H1 (cell line): ENCODE measurements around the gene NKX2-4. TPM values are rescaled to one million over a fixed set of nuclear protein-coding genes. Genes with fewer than 3 reads are reported as not detected.

Source experiments
- CTCF ChIA-PET: fragments of 300-600 bp; sonication (Branson Sonifier 250); formaldehyde crosslinking; loops from one replicate; lab custom pipeline; 2021; ENCODE audit not compliant: partially characterized antibody; lab: Charles Lee
- POLR2A ChIA-PET: fragments of 300-600 bp; sonication (Branson Sonifier 250); formaldehyde crosslinking; loops from one replicate; lab custom pipeline; 2021; ENCODE audit warnings: inconsistent platforms; ENCODE audit not compliant: partially characterized antibody; lab: Charles Lee
- DNase-seq, 2 experiments: peaks; one replicate each; pipeline versions ENCODE4 v3.0.0 to v3.0.0-alpha.2; 2010 to 2022; ENCODE audit warnings: low spot score in 2 of 2, low read depth in 1 of 2, mixed read lengths in 1 of 2
- FAIRE-seq: peaks from 2 replicates; lab custom pipeline; 2011; peaks lifted over from hg19 to GRCh38; lab: Jason Lieb, UNC
- H2AFZ ChIP-seq: 2 replicates; pipeline ENCODE4 v1.8.1; 2012; ENCODE audit warnings: low read length, inconsistent platforms
- H2AK5ac ChIP-seq: 2 replicates; pipeline ENCODE4 v1.6.1; 2013; ENCODE audit warnings: low read depth, low read length
- H2BK120ac ChIP-seq: replicated peaks from 2 replicates; pipeline ENCODE3; 2013; ENCODE audit warnings: low read depth, low read length, inconsistent platforms
- H2BK12ac ChIP-seq: 2 replicates; pipeline ENCODE4 v1.6.1; 2013; ENCODE audit warnings: low read depth, low read length
- H2BK15ac ChIP-seq: 2 replicates; pipeline ENCODE4 v1.6.1; 2013; ENCODE audit warnings: low read length
- H2BK20ac ChIP-seq: 2 replicates; pipeline ENCODE4 v1.6.1; 2013; ENCODE audit warnings: low read length
- H2BK5ac ChIP-seq: 2 replicates; pipeline ENCODE4 v1.6.1; 2013; ENCODE audit warnings: low read depth, low read length
- H3K14ac ChIP-seq: 2 replicates; pipeline ENCODE4 v1.6.1; 2013; ENCODE audit warnings: inconsistent platforms; ENCODE audit not compliant: insufficient read length
- H3K18ac ChIP-seq: 2 replicates; pipeline ENCODE4 v1.6.1; 2013; ENCODE audit warnings: low read length; ENCODE audit errors: extremely low read depth
- H3K23ac ChIP-seq: 2 replicates; pipeline ENCODE4 v1.6.1; 2013; ENCODE audit warnings: inconsistent platforms; ENCODE audit not compliant: insufficient read length
- H3K23me2 ChIP-seq: 2 replicates; pipeline ENCODE4 v1.6.1; 2013; ENCODE audit warnings: low read depth, low read length
- H3K27ac ChIP-seq: 2 replicates; pipeline ENCODE4 v1.6.1; 2011; ENCODE audit warnings: low read depth, low read length, inconsistent platforms
- H3K27me3 ChIP-seq, 4 experiments: replicated peaks in 1 of 4; 1 replicate in 1 of 4; 2 replicates in 3 of 4; pipeline versions ENCODE4 v1.6.1 to v1.8.1; 2011 to 2013; ENCODE audit warnings: low read length in 3 of 4, mild to moderate bottlenecking in 3 of 4, inconsistent platforms in 2 of 4, mixed read lengths in 2 of 4, moderate library complexity in 1 of 4; ENCODE audit not compliant: control insufficient read depth in 3 of 4, insufficient read depth in 3 of 4; ENCODE audit errors: extremely low read depth in 1 of 4
- H3K36me3 ChIP-seq, 4 experiments: 2 replicates each; pipeline versions ENCODE4 v1.6.1 to v1.8.1; 2011 to 2013; ENCODE audit warnings: mild to moderate bottlenecking in 4 of 4, low read length in 3 of 4, moderate library complexity in 2 of 4, control low read depth in 1 of 4, inconsistent platforms in 1 of 4; ENCODE audit not compliant: insufficient read depth in 4 of 4, control insufficient read depth in 2 of 4
- H3K4ac ChIP-seq: replicated peaks from 2 replicates; pipeline ENCODE3; 2013; ENCODE audit warnings: low read length, low read depth, mixed read lengths, inconsistent platforms; ENCODE audit not compliant: insufficient read length
- H3K4me1 ChIP-seq, 4 experiments: replicated peaks in 1 of 4; 1 replicate in 1 of 4; 2 replicates in 3 of 4; pipeline versions ENCODE4 v1.6.1 to v1.8.1; 2011 to 2013; ENCODE audit warnings: low read length in 3 of 4, inconsistent platforms in 2 of 4, mixed read lengths in 1 of 4; ENCODE audit not compliant: insufficient read depth in 4 of 4, control insufficient read depth in 3 of 4
- H3K4me2 ChIP-seq, 2 experiments: 2 replicates each; pipeline versions ENCODE4 v1.6.1 to v1.8.1; 2011 to 2013; ENCODE audit warnings: low read depth in 2 of 2, low read length in 2 of 2, control low read depth in 1 of 2, inconsistent platforms in 1 of 2, mild to moderate bottlenecking in 1 of 2; ENCODE audit not compliant: insufficient read depth in 1 of 2
- H3K4me3 ChIP-seq, 4 experiments: fragments of 200-600, 300-600 bp in 1 of 4; sonication (generic), shearing (Covaris generic), sonication (Bioruptor Twin) in 1 of 4; 2 replicates each; pipeline versions ENCODE4 v1.5.1 to v1.8.1; 2011 to 2016; ENCODE audit warnings: low read length in 4 of 4, low read depth in 3 of 4, control low read depth in 2 of 4, inconsistent platforms in 2 of 4, mild to moderate bottlenecking in 2 of 4, mixed read lengths in 1 of 4, moderate library complexity in 1 of 4; ENCODE audit not compliant: insufficient read depth in 2 of 4; ENCODE audit errors: extremely low read depth in 1 of 4
- H3K56ac ChIP-seq: replicated peaks from 2 replicates; pipeline ENCODE3; 2013; ENCODE audit warnings: low read depth, mild to moderate bottlenecking, mixed read lengths, low read length, inconsistent platforms; ENCODE audit not compliant: insufficient read length
- H3K79me1 ChIP-seq: 2 replicates; pipeline ENCODE4 v1.6.1; 2013; ENCODE audit warnings: low read depth, low read length, control low read depth
- H3K79me2 ChIP-seq, 2 experiments: 2 replicates each; pipeline versions ENCODE4 v1.6.1 to v1.8.1; 2012 to 2013; ENCODE audit warnings: low read length in 2 of 2, mild to moderate bottlenecking in 2 of 2, inconsistent platforms in 1 of 2; ENCODE audit not compliant: insufficient read depth in 2 of 2, control insufficient read depth in 1 of 2
- H3K9ac ChIP-seq, 4 experiments: replicated peaks in 1 of 4; 1 replicate in 1 of 4; 2 replicates in 3 of 4; pipeline versions ENCODE4 v1.6.1 to v1.8.1; 2011 to 2013; ENCODE audit warnings: low read depth in 3 of 4, low read length in 3 of 4, control low read depth in 2 of 4, mild to moderate bottlenecking in 2 of 4, moderate library complexity in 2 of 4, inconsistent platforms in 1 of 4; ENCODE audit errors: extremely low read depth in 1 of 4
- H3K9me3 ChIP-seq, 2 experiments: 2 replicates each; pipeline versions ENCODE4 v1.6.1 to v1.8.1; 2012 to 2013; ENCODE audit warnings: mild to moderate bottlenecking in 2 of 2, moderate library complexity in 2 of 2, control low read depth in 1 of 2, inconsistent platforms in 1 of 2, low read depth in 1 of 2, low read length in 1 of 2, mixed read lengths in 1 of 2; ENCODE audit not compliant: insufficient read depth in 2 of 2
- H4K20me1 ChIP-seq, 2 experiments: replicated peaks in 1 of 2; 2 replicates each; pipeline versions ENCODE3 to v1.8.1; 2011 to 2013; ENCODE audit warnings: inconsistent platforms in 2 of 2, low read length in 2 of 2, mild to moderate bottlenecking in 1 of 2; ENCODE audit not compliant: insufficient read depth in 2 of 2, control insufficient read depth in 1 of 2
- H4K5ac ChIP-seq: 2 replicates; pipeline ENCODE4 v1.6.1; 2013; ENCODE audit warnings: low read length, low read depth, mixed read lengths, inconsistent platforms; ENCODE audit not compliant: insufficient read length
- H4K8ac ChIP-seq: 2 replicates; pipeline ENCODE4 v1.8.0; 2013; ENCODE audit warnings: mild to moderate bottlenecking, moderate library complexity, low read length, inconsistent platforms; ENCODE audit not compliant: insufficient read depth; ENCODE audit errors: extremely low read depth
- H4K91ac ChIP-seq: replicated peaks from 2 replicates; pipeline ENCODE3; 2013; ENCODE audit warnings: low read length, mixed read lengths, inconsistent platforms; ENCODE audit not compliant: insufficient read length
- BCL11A ChIP-seq, 2 experiments: IDR thresholded peaks; one replicate each; pipeline ENCODE4 v1.6.1; 2011; ENCODE audit warnings: low read depth in 2 of 2, low read length in 2 of 2, mild to moderate bottlenecking in 2 of 2
- FOSL1 ChIP-seq: IDR thresholded peaks from 2 replicates; pipeline ENCODE4 v1.6.1; 2011; ENCODE audit warnings: mild to moderate bottlenecking, low read depth, low read length, moderate library complexity; ENCODE audit not compliant: insufficient read depth
- KDM5A ChIP-seq: fragments of 200-600 bp; IDR thresholded peaks from 2 replicates; pipeline ENCODE4 v1.7.1; 2012; ENCODE audit warnings: mild to moderate bottlenecking, low read length, inconsistent platforms, mixed read lengths
- NRF1 ChIP-seq: IDR thresholded peaks from 2 replicates; pipeline ENCODE4 v1.6.1; 2011; ENCODE audit warnings: mild to moderate bottlenecking, low read depth, low read length, improper control_type of control experiment
- POU5F1 ChIP-seq: IDR thresholded peaks from 2 replicates; pipeline ENCODE4 v1.6.1; 2011; ENCODE audit warnings: low read depth, mild to moderate bottlenecking, low read length, moderate library complexity
- RAD21 ChIP-seq, 2 experiments: IDR thresholded peaks in 1 of 2; conservative IDR thresholded peaks in 1 of 2; 2 replicates each; pipeline ENCODE4 v1.6.1; 2011; ENCODE audit warnings: low read depth in 2 of 2, low read length in 2 of 2, improper control_type of control experiment in 1 of 2, inconsistent platforms in 1 of 2, mild to moderate bottlenecking in 1 of 2, moderate library complexity in 1 of 2
- TAF1 ChIP-seq: IDR thresholded peaks from 2 replicates; pipeline ENCODE4 v1.6.1; 2011; ENCODE audit warnings: mild to moderate bottlenecking, low read depth, low read length
- ZNF274 ChIP-seq: IDR thresholded peaks from 2 replicates; pipeline ENCODE4 v1.7.0; 2012; ENCODE audit warnings: low read length, borderline replicate concordance; ENCODE audit errors: extremely low read depth
- WGBS, 2 experiments: shearing (Covaris generic) in 1 of 2; methylation state at CpG; one replicate each; pipeline versions ENCODE4 v1.1.6 to v1.1.7; 2013 to 2015; ENCODE audit warnings: low lambda C conversion rate in 2 of 2, mixed read lengths in 2 of 2, inconsistent platforms in 1 of 2, low coverage in 1 of 2, missing lambda C conversion rate in 1 of 2; ENCODE audit not compliant: insufficient replicate concordance in 2 of 2, insufficient coverage in 1 of 2, insufficient read length in 1 of 2; ENCODE audit errors: extremely low coverage in 1 of 2, missing lambda C conversion rate in 1 of 2; 5-methylcytosine and 5-hydroxymethylcytosine counted together
- polyA plus RNA-seq, 7 experiments: library from polyadenylated mRNA; depleted of rRNA in 3 of 7; stranded (reverse) in 5 of 7; unstranded in 2 of 7; fragments of >200 nt in 5 of 7; fragments of 200-250 nt in 2 of 7; gene quantifications; 1 replicate in 5 of 7; 2 replicates in 1 of 7; 4 replicates in 1 of 7; pipeline versions ENCODE4 v1.2.1 to v1.2.3, GENCODE V29; 2011 to 2013; ENCODE audit warnings: missing spikeins in 2 of 7, mixed read lengths in 2 of 7
- total RNA-seq: library from RNA; stranded (reverse); fragmentation: NEBNext Ultra II Directional; extraction: Animal tissue kit (Norgen Biotek cat#: 25700); gene quantifications from 2 replicates; pipeline ENCODE4 v1.2.1, GENCODE V29; 2021
- TF ChIP-seq, protein P1 (sequence below): IDR thresholded peaks from 2 replicates; pipeline ENCODE4 v1.6.1; 2011; ENCODE audit warnings: low read depth, mild to moderate bottlenecking, low read length; ENCODE audit not compliant: insufficient read depth
- TF ChIP-seq, protein P2 (sequence below): IDR thresholded peaks from 2 replicates; pipeline ENCODE4 v1.6.1; 2012; ENCODE audit warnings: low read length, inconsistent platforms

Gene NKX2-4
- total and polyA plus RNA-seq, 2 of the 8 experiments (the other 6 are each of a cell fraction or from before 2014, with no cell fraction given), result 0.12 to 0.37 TPM

DNA sequence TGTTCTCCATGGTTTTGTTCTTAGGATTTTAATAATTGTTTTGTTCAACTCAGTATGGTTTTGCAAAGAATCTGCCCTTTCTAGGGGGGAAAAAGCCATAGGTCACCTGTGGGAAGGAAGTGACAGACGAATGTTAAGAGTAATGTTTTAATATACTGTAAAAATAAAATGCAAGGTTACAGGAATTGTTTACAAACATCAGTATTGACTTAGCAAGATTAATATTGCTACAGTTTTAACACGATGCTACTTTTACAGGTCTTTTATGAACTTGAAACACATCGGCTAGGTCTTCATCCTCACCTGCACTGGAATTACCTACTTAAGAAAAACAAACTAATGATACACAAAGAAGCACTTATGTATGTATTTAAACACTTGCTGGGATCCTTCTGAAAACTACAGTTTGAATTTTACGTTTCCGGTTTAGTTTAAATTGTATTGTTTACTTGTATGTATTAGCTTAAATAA lies 1.7 kb upstream of the NKX2-4 start:
- H3K4ac ChIP-seq, result no peak overlapping the region
- no peak overlapping the region for H2BK120ac ChIP-seq
- no peak overlapping the region for H2BK12ac ChIP-seq
- peaks cover 0 to 9% of the 10 kb centered on the region in 2 experiments; a peak in 1 of 4 replicates for H3K9me3 ChIP-seq
- no peak overlapping the region for H2BK20ac ChIP-seq
- no peak overlapping the region for H3K27ac ChIP-seq
- FAIRE-seq (no peak), DNase-seq (no peak)
- 70% methylated on average over 5 of the region's 5 CpGs; no CpG with 5 or more reads in 1 of the 2 experiments for WGBS, 2 experiments
- peaks cover 0 to 16% (median 0%) of the 10 kb centered on the region in 4 experiments; a peak in 1 of 8 replicates for H3K36me3 ChIP-seq
- H4K5ac ChIP-seq, result no peak overlapping the region
- H4K20me1 ChIP-seq, result no peaks in the 10 kb centered on the region
- no peak overlapping the region for H3K4me2 ChIP-seq
- no peak overlapping the region for H3K23ac ChIP-seq
- H2BK15ac ChIP-seq, result no peak overlapping the region
- no peak overlapping the region for H3K9ac ChIP-seq
- H2AK5ac ChIP-seq, result no peak overlapping the region
- no peak overlapping the region for H4K8ac ChIP-seq
- H3K79me2 ChIP-seq, result no peaks in the 10 kb centered on the region
- H3K27me3 ChIP-seq, result peaks cover 40 to 69% (median 57%) of the 10 kb centered on the region in 4 experiments
- H2AFZ ChIP-seq, result no peak overlapping the region
- H3K18ac ChIP-seq, result no peak overlapping the region
- H3K4me3 ChIP-seq, result no peak overlapping the region
- POLR2A ChIA-PET, result no interaction called here
- no peaks in the 10 kb centered on the region for H3K79me1 ChIP-seq
- TF ChIP-seq ZNF274 (no peak), NRF1 (no peak), TAF1 (no peak), RAD21 (IDR thresholded peaks at IDR 0.05 in 1 of 2, conservative IDR thresholded peaks at IDR 0.05 in 1 of 2; ENCODE audit: low read depth in 2 of 2, low read length in 2 of 2) (no peak), FOSL1 (no peak), BCL11A (IDR thresholded peaks at IDR 0.05; ENCODE audit: low read depth in 2 of 2, low read length in 2 of 2) (no peak), KDM5A (no peak), POU5F1 (no peak)
- TF ChIP-seq, protein P1, sequence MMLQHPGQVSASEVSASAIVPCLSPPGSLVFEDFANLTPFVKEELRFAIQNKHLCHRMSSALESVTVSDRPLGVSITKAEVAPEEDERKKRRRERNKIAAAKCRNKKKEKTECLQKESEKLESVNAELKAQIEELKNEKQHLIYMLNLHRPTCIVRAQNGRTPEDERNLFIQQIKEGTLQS, result no peak
- TF ChIP-seq, protein P2, sequence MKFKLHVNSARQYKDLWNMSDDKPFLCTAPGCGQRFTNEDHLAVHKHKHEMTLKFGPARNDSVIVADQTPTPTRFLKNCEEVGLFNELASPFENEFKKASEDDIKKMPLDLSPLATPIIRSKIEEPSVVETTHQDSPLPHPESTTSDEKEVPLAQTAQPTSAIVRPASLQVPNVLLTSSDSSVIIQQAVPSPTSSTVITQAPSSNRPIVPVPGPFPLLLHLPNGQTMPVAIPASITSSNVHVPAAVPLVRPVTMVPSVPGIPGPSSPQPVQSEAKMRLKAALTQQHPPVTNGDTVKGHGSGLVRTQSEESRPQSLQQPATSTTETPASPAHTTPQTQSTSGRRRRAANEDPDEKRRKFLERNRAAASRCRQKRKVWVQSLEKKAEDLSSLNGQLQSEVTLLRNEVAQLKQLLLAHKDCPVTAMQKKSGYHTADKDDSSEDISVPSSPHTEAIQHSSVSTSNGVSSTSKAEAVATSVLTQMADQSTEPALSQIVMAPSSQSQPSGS, result no peak
- no peak overlapping the region for H2BK5ac ChIP-seq
- no peaks in the 10 kb centered on the region; the same call in 1 of the 2 replicates for H3K23me2 ChIP-seq
- no peak overlapping the region for H3K14ac ChIP-seq
- H3K4me1 ChIP-seq, result no peaks in the 10 kb centered on the region; a peak in 1 of 7 replicates
- no peak overlapping the region for H4K91ac ChIP-seq
- CTCF ChIA-PET, result no interaction called here
- no peak overlapping the region for H3K56ac ChIP-seq
